ENCODE data around the gene LRRC15. TPM values are rescaled to one million over a fixed set of nuclear protein-coding genes. Genes with fewer than 3 reads are reported as not detected.
A peak's percentile ranks its signal among the peaks of the same experiment; 100 is the strongest.

LRRC15 gene
- total and polyA plus RNA-seq, 2 experiments from 2014 or later, result 0.06 TPM; not detected in 1

GRCh38 chr3:194326192-194326967 lies 43.2 kb downstream of the LRRC15 start:
- H3K4me1 ChIP-seq (ENCODE audit: low read depth), result peaks cover 30% of the 10 kb centered on the region
- peak overlapping the region; percentile 94 for H3K27ac ChIP-seq
- DNase-seq (ENCODE audit: low read depth in 1 of 2, low spot score in 1 of 2), result peak in 1 of 2 donors; percentile 46
- no peak for TF ChIP-seq CTCF (IDR thresholded peaks at IDR 0.05; ENCODE audit: low read depth, low read length)
- H3K36me3 ChIP-seq, result no peaks in the 10 kb centered on the region
- no peaks in the 10 kb centered on the region for H3K27me3 ChIP-seq
- no peaks in the 10 kb centered on the region for H3K9me3 ChIP-seq (ENCODE audit: low read depth)
- no peak overlapping the region for H3K4me3 ChIP-seq

DNA sequence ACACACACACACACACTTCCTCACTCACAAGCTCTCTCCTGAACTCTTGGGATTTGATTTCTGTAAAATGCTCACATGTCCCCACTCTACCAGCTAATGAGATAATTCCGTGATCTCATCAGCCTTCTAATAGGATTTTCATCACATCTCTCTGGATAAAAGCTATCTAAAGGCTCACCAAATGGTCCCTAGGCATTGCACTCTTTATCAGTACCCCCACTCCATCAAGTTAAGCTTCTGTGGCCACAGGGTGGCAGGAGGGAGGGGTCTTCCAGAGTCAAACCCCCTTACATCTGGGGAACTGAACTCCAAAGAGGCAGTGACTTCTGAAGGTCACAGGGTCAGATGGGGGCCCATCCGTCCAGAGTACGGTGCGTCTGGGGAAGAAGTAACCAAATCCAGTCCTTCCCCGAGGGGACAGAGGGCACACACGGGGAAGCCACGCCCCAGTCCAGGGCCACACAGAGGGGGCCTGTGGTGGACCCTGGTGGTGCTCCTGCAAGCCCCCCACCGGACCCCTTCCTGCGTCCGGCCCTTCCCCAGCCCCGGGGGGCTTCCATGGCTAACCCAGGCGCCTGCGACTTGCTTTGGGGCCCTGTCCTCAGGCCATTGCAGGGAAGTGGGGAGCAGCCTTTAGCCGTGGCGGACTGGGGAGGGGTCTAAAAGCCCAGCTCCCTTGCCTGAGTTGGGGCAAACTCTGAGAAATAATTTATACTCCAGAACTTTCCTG lies 44.0 kb downstream of the LRRC15 start:
- no peak for TF ChIP-seq CTCF (IDR thresholded peaks at IDR 0.05; ENCODE audit: low read depth, low read length)
- Histone ChIP-seq H3K27ac (peak overlapping the region; percentile 94), H3K4me1 (ENCODE audit: low read depth) (peaks cover 30% of the 10 kb centered on the region), H3K27me3 (no peaks in the 10 kb centered on the region), H3K36me3 (no peaks in the 10 kb centered on the region), H3K4me3 (no peak overlapping the region), H3K9me3 (ENCODE audit: low read depth) (no peaks in the 10 kb centered on the region)
- DNase-seq (ENCODE audit: low read depth in 1 of 2, low spot score in 1 of 2), result no peak

- Histone ChIP-seq H3K27ac (peak overlapping the region; percentile 94), H3K4me3 (no peak overlapping the region), H3K36me3 (no peaks in the 10 kb centered on the region), H3K27me3 (no peaks in the 10 kb centered on the region), H3K9me3 (ENCODE audit: low read depth) (no peaks in the 10 kb centered on the region), H3K4me1 (ENCODE audit: low read depth) (peaks cover 30% of the 10 kb centered on the region)
- TF ChIP-seq CTCF (IDR thresholded peaks at IDR 0.05; ENCODE audit: low read depth, low read length), result no peak
- no peak for DNase-seq (ENCODE audit: low read depth in 1 of 2, low spot score in 1 of 2)
These were observed 44.7 kb downstream of the LRRC15 start for GRCh38 chr3:194324823-194325327.

GRCh38 chr3:194323785-194324735 lies 45.5 kb downstream of the LRRC15 start:
- Histone ChIP-seq H3K36me3 (no peaks in the 10 kb centered on the region), H3K9me3 (ENCODE audit: low read depth) (no peaks in the 10 kb centered on the region), H3K4me1 (ENCODE audit: low read depth) (peaks cover 30% of the 10 kb centered on the region), H3K27ac (peak overlapping the region; percentile 94), H3K4me3 (no peak overlapping the region), H3K27me3 (no peaks in the 10 kb centered on the region)
- DNase-seq (ENCODE audit: low read depth in 1 of 2, low spot score in 1 of 2), result peak; percentile 71 to 96
- TF ChIP-seq CTCF (IDR thresholded peaks at IDR 0.05; ENCODE audit: low read depth, low read length), result no peak

- TF ChIP-seq CTCF (IDR thresholded peaks at IDR 0.05; ENCODE audit: low read depth, low read length), result no peak
- peaks cover 30% of the 10 kb centered on the region for H3K4me1 ChIP-seq (ENCODE audit: low read depth)
- no peaks in the 10 kb centered on the region for H3K36me3 ChIP-seq
- H3K27ac ChIP-seq, result peak overlapping the region; percentile 94
- no peak overlapping the region for H3K4me3 ChIP-seq
- H3K9me3 ChIP-seq (ENCODE audit: low read depth), result no peaks in the 10 kb centered on the region
- H3K27me3 ChIP-seq, result no peaks in the 10 kb centered on the region
- DNase-seq (ENCODE audit: low read depth in 1 of 2, low spot score in 1 of 2), result no peak
These were observed 46.8 kb downstream of the LRRC15 start for GRCh38 chr3:194322678-194323211.
